ENCODE measurements around the gene YIPF5.

The YIPF5 gene

DNA sequence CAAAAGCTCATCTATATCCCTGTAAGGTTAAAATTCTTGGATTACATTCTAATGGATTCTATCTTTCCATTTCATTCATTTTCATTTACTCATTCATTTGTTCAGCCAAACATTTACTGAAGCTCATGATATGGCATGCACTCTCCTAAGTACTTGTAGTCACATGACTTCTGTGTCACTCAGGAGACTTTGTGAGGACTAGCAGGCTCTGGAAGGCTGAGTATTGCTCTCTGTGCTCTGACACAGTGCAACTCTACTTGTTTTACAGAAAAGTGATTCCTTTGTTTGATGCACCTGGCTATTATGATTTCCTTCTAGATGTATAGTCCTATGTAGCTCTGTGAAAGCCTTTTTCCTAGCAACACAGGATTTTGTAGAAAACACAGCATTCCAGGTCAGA is 53.0 kb downstream of the YIPF5 start:
- H3K4me3 ChIP-seq (ENCODE audit: low read length): no peak overlapping the region
- DNase-seq (ENCODE audit: low read depth): no peak
- TF ChIP-seq, protein P1, sequence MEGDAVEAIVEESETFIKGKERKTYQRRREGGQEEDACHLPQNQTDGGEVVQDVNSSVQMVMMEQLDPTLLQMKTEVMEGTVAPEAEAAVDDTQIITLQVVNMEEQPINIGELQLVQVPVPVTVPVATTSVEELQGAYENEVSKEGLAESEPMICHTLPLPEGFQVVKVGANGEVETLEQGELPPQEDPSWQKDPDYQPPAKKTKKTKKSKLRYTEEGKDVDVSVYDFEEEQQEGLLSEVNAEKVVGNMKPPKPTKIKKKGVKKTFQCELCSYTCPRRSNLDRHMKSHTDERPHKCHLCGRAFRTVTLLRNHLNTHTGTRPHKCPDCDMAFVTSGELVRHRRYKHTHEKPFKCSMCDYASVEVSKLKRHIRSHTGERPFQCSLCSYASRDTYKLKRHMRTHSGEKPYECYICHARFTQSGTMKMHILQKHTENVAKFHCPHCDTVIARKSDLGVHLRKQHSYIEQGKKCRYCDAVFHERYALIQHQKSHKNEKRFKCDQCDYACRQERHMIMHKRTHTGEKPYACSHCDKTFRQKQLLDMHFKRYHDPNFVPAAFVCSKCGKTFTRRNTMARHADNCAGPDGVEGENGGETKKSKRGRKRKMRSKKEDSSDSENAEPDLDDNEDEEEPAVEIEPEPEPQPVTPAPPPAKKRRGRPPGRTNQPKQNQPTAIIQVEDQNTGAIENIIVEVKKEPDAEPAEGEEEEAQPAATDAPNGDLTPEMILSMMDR (conservative IDR thresholded peaks at IDR 0.05; ENCODE audit: low read depth, low read length): no peak

DNA sequence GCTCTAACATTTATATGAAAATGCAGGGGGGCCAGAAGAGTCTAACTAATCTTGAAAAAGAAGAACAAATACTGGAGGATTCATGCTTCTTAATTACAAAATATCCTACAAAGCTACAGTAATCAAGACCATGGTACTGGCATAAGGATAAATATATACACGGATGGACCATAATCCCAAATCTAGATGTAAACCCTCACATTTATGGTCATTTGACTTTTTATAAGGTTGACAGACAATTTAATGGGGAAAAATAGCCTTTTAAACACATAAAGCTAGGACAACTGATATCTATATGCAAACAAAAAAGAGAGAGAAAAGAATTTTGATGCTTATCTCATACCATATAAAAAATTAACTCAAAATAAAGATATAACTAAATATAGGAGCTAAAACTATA is 55.9 kb downstream of the YIPF5 start:
- no peak overlapping the region for H3K4me3 ChIP-seq (ENCODE audit: low read length)
- TF ChIP-seq, protein P1 (conservative IDR thresholded peaks at IDR 0.05; ENCODE audit: low read depth, low read length): no peak
- DNase-seq (ENCODE audit: low read depth): no peak

Data from retinal pigment epithelial cell (primary cell).